GM12875 (cell line): ENCODE results near the gene BLID.

Experiments
- H3K4me3 ChIP-seq: one replicate; pipeline ENCODE4 v1.5.1; 2011; ENCODE audit warnings: low read depth, low read length, control low read depth
- CTCF ChIP-seq: IDR thresholded peaks from 2 replicates; pipeline ENCODE4 v1.5.1; 2011; ENCODE audit warnings: low read depth, mild to moderate bottlenecking, control low read depth, inconsistent platforms, low read length, moderate library complexity, borderline replicate concordance; ENCODE audit not compliant: insufficient read depth

BLID gene

DNA sequence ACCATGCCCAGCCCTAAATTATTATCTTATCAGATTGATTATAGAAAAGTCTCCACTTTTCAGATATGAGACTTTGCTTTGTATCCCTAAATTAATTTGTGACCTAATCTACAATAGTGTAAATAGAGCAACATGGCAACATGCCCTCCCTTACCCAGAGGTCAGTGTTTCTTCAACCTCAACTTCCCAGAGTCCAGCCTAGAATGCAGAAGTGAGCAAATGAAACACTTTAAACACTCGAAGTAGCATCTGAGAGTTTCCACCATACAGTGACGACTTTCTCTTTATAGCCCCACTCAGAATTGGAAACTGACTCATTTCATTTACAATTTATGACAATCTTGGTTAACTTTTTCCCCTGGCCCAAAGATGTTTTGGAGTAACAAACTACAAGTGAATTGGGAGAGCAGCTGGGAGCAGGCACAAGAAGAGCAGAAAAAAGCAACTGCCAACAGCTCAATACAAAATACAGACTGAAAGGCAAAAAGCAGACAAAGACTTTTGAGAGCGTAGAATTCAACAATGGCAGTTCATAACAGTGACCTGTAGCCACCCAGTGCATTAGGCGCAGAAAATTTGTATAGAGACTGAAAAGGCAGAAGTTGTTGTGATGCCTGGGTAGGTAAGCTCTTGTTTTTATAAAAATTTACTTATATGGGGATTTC lies 10.1 kb upstream of the BLID start:
- H3K4me3 ChIP-seq, result no peak overlapping the region
- no peak for TF ChIP-seq CTCF

GRCh38 chr11:122123263-122123929 lies 7.4 kb upstream of the BLID start:
- H3K4me3 ChIP-seq, result no peak overlapping the region
- TF ChIP-seq CTCF, result no peak

- no peak overlapping the region for H3K4me3 ChIP-seq
- no peak for TF ChIP-seq CTCF
These were observed 6.2 kb upstream of the BLID start for GRCh38 chr11:122122179-122122578.

- no peak overlapping the region for H3K4me3 ChIP-seq
- TF ChIP-seq CTCF, result no peak
These were observed 4.1 kb upstream of the BLID start for GRCh38 chr11:122120096-122120495.

DNA sequence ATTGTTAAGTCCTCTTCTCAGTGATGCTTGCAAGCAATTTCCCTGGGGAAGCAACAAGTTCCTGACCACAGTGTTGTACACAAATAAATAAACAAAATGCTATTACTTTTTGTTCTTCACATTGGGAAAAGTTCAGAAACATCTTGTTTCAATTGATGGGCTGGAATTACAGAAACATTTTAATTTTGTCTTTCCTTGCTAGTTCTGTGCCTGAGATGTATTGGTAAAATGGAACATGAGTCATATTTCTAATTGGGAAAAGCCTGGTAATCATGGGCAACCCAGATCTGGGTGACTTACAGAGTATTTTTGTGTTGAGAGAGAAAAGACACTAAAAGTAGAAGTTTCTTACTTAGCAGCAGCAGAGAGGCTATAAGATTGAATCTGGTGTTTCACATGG lies 576 bp upstream of the BLID start:
- H3K4me3 ChIP-seq, result no peak overlapping the region
- no peak for TF ChIP-seq CTCF

DNA sequence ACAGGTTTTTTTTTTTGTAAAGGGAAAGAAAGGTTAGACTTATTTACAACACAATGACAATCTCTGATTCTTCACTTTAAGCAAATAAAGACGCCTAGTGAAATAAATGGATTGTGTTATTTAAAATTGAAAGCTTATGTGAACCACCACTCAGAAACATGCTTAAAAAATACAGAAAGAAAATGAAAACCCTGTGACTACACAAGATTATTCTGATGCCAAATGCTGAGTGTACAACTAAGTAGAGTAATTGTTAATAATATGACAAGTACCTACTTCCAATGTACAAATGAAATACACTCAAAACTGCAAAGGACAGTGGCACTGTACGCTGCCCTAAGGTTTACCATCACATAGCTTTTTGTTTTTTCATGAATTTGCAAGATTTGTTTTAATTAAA lies 1.0 kb downstream of the BLID start:
- H3K4me3 ChIP-seq, result no peak overlapping the region
- no peak for TF ChIP-seq CTCF
